ENCODE results near the gene TAF4B.
A peak's percentile ranks its signal among the peaks of the same experiment; 100 is the strongest.
"Not testable (repeated sequence)": the region's sequence is repeated elsewhere in the genome, so short reads cannot be mapped to it uniquely, and the experiment has no call there.

The TAF4B gene

DNA sequence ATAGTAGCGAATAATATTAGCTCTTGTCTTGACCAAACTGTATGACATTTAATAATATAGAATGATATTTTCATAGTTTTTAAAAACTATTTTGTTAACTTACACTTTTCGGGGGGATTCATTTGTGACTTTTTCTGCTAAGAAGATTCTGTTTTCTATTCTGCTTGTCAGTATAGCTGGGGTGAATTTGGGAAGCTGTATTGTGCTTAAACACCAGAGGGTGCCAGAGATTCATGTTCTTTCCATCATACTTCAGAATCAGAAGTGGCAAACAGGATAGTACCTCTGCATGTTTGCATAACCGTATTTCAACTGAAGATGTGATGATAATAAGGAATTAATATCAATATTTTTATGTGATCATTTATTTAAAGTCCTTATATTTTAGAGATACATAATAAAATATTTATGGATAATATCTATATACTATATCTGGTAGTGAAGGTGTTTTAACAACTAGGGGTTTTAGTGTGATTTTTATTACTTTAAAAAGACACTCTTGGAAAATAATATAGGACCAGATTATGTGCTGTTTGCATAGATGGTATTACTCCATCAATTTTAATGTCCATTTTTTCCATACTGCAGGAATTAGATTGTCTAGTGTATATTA, 81.0 kb downstream of the TAF4B start:
- peak; percentile 39 for DNase-seq (ENCODE audit: low read depth)

DNA sequence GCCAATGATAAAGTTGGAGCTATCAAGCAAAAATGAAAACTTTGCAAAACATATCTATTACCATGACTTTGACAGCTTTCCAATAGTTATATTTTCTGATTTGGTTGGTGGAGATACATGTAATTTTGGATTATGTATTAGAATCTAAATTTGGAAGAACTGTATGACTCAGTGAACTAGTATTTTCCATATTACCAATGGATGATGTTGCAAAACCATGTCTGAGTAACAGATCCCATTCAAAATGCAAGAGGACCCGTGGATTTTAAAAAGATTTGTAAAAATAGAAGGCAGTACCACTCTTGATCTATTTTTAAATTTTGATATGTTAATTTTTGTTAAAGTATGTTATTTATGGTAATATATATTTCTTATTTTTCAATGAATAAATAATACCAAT, 83.0 kb downstream of the TAF4B start:
- DNase-seq (ENCODE audit: low read depth): peak; percentile 61

GRCh38 chr18:26312199-26312598, 86.0 kb downstream of the TAF4B start:
- no peak for DNase-seq (ENCODE audit: low read depth)

- no peak for DNase-seq (ENCODE audit: low read depth)
Observed at GRCh38 chr18:26317398-26317797, 91.2 kb downstream of the TAF4B start.

GRCh38 chr18:26320686-26321085, 94.4 kb downstream of the TAF4B start:
- DNase-seq (ENCODE audit: low read depth): no peak

GRCh38 chr18:26322890-26323653, 96.8 kb downstream of the TAF4B start:
- no peak for DNase-seq (ENCODE audit: low read depth)

DNA sequence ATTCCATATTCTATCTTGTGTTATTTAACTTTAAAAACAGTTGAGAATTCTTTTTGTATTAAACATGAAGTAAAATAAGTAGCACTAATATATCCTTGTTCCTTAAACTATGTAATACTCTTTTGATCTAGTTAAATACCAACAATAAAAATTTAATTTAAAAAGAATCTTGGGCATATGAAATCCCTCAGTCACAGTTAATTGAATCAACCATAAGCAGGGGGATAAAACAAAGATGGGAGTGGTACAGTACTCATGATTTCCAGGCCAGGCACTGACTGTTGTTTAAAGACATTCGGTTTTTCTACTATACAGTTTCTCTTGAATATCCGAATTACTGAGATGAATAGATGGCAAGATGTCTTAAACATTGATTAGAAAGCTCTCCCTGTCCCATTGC, 99.5 kb downstream of the TAF4B start:
- DNase-seq (ENCODE audit: low read depth): no peak

DNA sequence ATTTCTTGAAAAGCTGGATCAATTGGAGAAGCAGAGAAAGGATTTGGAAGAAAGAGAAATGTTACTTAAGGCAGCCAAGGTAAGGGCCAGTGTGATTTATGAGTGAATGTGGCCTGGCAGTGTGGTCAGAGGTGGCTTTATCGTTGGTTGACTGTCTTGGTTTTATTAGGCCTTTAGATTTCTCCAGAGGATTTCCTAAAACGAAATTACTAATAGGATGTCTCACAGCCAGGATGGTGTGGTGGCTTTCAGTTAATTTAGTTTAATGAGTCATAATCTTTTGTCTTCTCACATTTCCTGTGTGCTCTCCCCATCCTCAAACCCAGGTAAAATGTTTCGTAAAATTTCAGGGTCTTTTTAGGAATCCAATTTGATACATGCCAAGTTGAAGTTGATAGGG, 100.8 kb downstream of the TAF4B start:
- DNase-seq (ENCODE audit: low read depth): no peak

DNA sequence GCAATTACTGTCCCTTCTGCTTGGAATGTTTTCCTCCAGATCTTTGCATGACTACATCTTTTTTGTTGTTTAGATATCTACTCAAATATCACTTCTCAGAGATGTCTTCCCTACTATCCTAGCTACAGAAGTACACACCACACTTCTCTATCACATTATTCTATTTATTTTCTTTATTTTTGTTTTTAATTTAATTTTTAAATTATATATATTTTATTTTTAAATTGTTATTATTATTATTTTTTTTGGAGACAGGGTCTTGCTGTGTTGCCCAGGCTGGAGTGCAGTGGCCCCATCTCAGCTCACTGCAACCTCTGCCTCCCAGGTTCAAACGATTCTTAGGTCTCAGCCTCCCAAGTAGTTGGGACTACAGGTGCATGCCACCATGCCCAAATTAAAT, 106.7 kb downstream of the TAF4B start:
- DNase-seq (ENCODE audit: low read depth): no peak

DNA sequence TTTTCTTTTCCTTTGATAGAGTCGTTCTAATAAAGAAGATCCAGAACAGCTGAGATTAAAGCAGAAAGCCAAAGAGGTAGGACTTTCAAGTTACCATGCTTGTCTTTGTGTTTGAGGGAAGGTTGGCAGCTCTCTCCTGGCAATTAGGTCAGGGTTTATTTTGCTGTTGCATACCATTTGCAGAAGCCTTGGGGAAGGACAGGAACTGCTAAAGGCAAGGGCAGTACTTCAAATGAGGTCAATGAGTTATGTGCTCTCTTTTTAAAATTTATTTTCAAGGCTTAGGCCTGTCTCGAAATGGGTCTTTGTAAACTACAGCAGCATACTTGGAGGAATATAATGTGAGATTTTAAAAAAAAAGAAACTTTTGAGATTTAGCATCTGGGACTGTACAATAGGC, 108.9 kb downstream of the TAF4B start:
- DNase-seq (ENCODE audit: low read depth): no peak

- peak; percentile 10 for DNase-seq (ENCODE audit: low read depth)
Observed at GRCh38 chr18:26335571-26336487, 109.6 kb downstream of the TAF4B start.

GRCh38 chr18:26336572-26336971, 110.3 kb downstream of the TAF4B start:
- no peak for DNase-seq (ENCODE audit: low read depth)

DNA sequence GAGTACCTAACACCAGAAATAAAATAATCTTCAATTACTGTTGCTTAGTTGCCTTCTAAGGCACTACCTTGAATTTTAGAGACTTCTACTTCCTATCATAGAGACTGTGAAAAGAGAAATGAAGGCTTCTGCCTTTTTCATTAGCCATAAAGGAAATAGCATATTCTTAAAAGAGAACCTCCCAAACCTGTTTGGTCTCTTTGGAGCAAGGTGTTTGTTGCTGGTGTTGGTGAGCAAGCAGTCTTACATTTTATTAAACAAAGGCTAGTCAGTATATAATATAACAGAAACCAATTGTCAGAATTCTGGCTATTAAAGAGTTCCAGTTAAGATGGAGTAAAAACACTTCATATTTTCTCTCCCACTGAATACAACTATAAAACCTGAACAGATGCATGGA, 116.4 kb downstream of the TAF4B start:
- no peak for DNase-seq (ENCODE audit: low read depth)

- no peak for DNase-seq (ENCODE audit: low read depth)
Observed at GRCh38 chr18:26350961-26351360, 124.7 kb downstream of the TAF4B start.

GRCh38 chr18:26356045-26356785, 130.0 kb downstream of the TAF4B start:
- DNase-seq (ENCODE audit: low read depth): no peak

GRCh38 chr18:26357960-26358359, 131.7 kb downstream of the TAF4B start:
- DNase-seq (ENCODE audit: low read depth): no peak

DNA sequence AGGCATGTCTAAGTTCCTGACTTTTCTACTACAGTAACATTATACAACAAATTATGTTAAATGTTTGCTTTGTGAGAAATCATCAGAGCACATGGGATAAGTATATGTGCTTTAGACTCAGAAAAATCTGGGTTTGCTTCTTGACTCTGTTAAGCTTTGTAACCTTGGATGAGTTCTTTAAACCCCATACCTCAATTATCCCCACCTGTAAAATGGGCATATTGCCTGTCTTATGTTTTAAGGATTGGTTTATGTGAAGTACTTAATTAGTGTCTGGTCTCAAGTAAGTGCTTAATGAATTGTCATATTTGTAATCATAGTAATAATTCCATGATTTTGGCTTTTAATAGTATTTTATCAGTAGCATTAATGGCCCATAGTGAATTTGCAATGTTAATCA, 135.8 kb downstream of the TAF4B start:
- DNase-seq (ENCODE audit: low read depth): no peak

- no peak for DNase-seq (ENCODE audit: low read depth)
Observed at GRCh38 chr18:26367425-26367824, 141.2 kb downstream of the TAF4B start.

GRCh38 chr18:26370037-26370436, 143.8 kb downstream of the TAF4B start:
- no peak for DNase-seq (ENCODE audit: low read depth)

DNA sequence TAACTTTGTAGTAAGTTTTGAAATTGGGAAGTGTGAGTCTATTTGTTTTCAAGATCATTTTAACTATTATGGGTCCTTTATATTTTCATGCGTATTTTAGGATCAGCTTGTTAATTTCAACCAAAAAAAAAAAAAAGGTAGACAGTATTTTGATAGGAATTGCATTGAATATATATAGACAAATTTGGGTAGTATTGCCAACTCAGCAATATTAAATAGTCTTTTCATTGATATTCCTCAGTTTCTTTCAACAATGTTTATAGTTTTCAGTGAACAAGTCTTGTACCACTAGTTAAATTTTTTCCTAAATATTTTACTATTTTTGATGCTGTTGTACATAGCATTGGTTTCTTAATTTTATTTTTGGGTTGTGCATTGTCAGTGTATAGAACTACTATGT, 149.9 kb downstream of the TAF4B start:
- no peak for DNase-seq (ENCODE audit: low read depth)

DNA sequence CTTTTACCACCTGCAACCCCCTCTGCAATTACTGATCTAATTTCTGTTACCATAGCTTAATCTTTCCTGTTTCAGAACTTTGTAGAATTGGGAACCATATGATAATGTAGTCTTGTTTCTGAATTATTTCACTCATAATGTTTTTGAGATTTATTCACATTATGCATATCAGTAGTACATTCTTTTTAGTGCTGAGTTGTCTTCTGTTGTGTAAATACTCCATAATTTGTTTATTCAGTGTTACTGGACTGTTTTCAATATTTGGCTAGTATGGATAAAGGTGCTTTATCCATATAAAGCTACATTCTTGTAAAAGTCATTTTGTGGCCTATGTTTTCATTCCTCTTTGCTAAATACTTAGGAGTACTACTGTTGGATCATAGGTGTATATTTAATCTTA, 152.5 kb downstream of the TAF4B start:
- DNase-seq (ENCODE audit: low read depth): no peak

DNA sequence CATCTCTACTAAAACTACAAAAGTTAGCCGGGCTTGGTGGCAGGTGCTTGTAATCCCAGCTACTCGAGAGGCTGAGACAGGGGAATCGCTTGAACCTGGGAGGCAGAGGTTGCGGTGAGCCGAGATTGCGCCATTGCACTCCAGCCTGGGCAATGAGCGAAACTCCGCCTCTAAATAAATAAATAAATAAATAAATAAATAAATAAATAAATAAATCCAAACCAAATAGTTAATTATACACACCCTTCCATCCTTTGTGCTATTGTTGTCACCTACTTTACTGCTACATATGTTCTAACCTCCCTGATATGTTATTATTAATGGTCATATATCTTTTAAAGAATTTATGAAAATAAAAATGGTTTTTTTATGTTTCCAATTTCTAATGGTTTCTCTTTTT, 155.3 kb downstream of the TAF4B start:
- DNase-seq (ENCODE audit: low read depth): not testable (repeated sequence)

Measured in stromal cell of bone marrow (primary cell).